Esophagus mucosa (tissue), 1 donor: ENCODE measurements around the gene AK8. TPM values are rescaled to one million over a fixed set of nuclear protein-coding genes. Genes with fewer than 3 reads are reported as not detected.
"Not testable (repeated sequence)": the region's sequence is repeated elsewhere in the genome, so short reads cannot be mapped to it uniquely, and the experiment has no call there.

Experiments
- ATAC-seq: fragments of 200-7000 bp; cut with Tn5 transposase; one replicate; pipeline ENCODE4 v1.9.1; 2020
- total RNA-seq: library from RNA; stranded (reverse); gene quantifications from one replicate; pipeline ENCODE4 v1.2.4, GENCODE V29; 2023
- donor health status: DM: yes; HTN: yes; CAD: no.

AK8 gene
- total RNA-seq, 1 donor from 2014 or later = 1.7 TPM

- ATAC-seq = no peak
Observed at GRCh38 chr9:132740526-132741309, 137.4 kb downstream of the AK8 start.

- no peak for ATAC-seq
Observed at GRCh38 chr9:132739710-132740310, 138.3 kb downstream of the AK8 start.

GRCh38 chr9:132733260-132733815 lies 144.7 kb downstream of the AK8 start:
- no peak for ATAC-seq

GRCh38 chr9:132732326-132733259 lies 145.5 kb downstream of the AK8 start:
- peak; percentile 21 for ATAC-seq

- ATAC-seq = peak; percentile 90
Observed at GRCh38 chr9:132731230-132731629, 146.9 kb downstream of the AK8 start.

GRCh38 chr9:132730054-132731033 lies 147.7 kb downstream of the AK8 start:
- ATAC-seq = peak; percentile 69

- ATAC-seq = peak; percentile 62
Observed at GRCh38 chr9:132729235-132729890, 148.7 kb downstream of the AK8 start.

- no peak for ATAC-seq
Observed at GRCh38 chr9:132728497-132728896, 149.6 kb downstream of the AK8 start.

- no peak for ATAC-seq
Observed at GRCh38 chr9:132728071-132728470, 150.0 kb downstream of the AK8 start.

- ATAC-seq = no peak
Observed at GRCh38 chr9:132726576-132727130, 151.4 kb downstream of the AK8 start.

GRCh38 chr9:132725306-132725705 lies 152.8 kb downstream of the AK8 start:
- ATAC-seq = no peak

GRCh38 chr9:132723809-132724208 lies 154.3 kb downstream of the AK8 start:
- no peak for ATAC-seq

GRCh38 chr9:132722564-132723065 lies 155.5 kb downstream of the AK8 start:
- ATAC-seq = no peak

GRCh38 chr9:132721661-132722060 lies 156.4 kb downstream of the AK8 start:
- no peak for ATAC-seq

- not testable (repeated sequence) for ATAC-seq
Observed at GRCh38 chr9:132718381-132718928, 159.6 kb downstream of the AK8 start.

- ATAC-seq = no peak
Observed at GRCh38 chr9:132717326-132717945, 160.6 kb downstream of the AK8 start.

- no peak for ATAC-seq
Observed at GRCh38 chr9:132716007-132716406, 162.1 kb downstream of the AK8 start.

GRCh38 chr9:132712753-132713152 lies 165.3 kb downstream of the AK8 start:
- ATAC-seq = no peak

GRCh38 chr9:132711846-132712245 lies 166.2 kb downstream of the AK8 start:
- ATAC-seq = no peak

GRCh38 chr9:132711152-132711551 lies 166.9 kb downstream of the AK8 start:
- ATAC-seq = not testable (repeated sequence)
